ENCODE results near the gene SLC2A4.
"Not testable (repeated sequence)": the region's sequence is repeated elsewhere in the genome, so short reads cannot be mapped to it uniquely, and the experiment has no call there.

SLC2A4 gene

GRCh38 chr17:7332111-7332510, 50.6 kb downstream of the SLC2A4 start:
- DNase-seq (ENCODE audit: low spot score) = no peak
- in situ Hi-C loops (cut with MboI; ENCODE audit: low sequenced_read_pairs, unreplicated experiment) = no loop called here
- TF ChIP-seq, protein P1, sequence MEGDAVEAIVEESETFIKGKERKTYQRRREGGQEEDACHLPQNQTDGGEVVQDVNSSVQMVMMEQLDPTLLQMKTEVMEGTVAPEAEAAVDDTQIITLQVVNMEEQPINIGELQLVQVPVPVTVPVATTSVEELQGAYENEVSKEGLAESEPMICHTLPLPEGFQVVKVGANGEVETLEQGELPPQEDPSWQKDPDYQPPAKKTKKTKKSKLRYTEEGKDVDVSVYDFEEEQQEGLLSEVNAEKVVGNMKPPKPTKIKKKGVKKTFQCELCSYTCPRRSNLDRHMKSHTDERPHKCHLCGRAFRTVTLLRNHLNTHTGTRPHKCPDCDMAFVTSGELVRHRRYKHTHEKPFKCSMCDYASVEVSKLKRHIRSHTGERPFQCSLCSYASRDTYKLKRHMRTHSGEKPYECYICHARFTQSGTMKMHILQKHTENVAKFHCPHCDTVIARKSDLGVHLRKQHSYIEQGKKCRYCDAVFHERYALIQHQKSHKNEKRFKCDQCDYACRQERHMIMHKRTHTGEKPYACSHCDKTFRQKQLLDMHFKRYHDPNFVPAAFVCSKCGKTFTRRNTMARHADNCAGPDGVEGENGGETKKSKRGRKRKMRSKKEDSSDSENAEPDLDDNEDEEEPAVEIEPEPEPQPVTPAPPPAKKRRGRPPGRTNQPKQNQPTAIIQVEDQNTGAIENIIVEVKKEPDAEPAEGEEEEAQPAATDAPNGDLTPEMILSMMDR (IDR thresholded peaks at IDR 0.05; ENCODE audit: borderline replicate concordance, control extremely low read depth, extremely low read depth, insufficient read depth, missing control alignments) = no peak

- in situ Hi-C loops (cut with MboI; ENCODE audit: low sequenced_read_pairs, unreplicated experiment); DNase-seq (ENCODE audit: low spot score): not testable (repeated sequence)
These were observed 51.1 kb downstream of the SLC2A4 start for GRCh38 chr17:7332600-7333069.

DNA sequence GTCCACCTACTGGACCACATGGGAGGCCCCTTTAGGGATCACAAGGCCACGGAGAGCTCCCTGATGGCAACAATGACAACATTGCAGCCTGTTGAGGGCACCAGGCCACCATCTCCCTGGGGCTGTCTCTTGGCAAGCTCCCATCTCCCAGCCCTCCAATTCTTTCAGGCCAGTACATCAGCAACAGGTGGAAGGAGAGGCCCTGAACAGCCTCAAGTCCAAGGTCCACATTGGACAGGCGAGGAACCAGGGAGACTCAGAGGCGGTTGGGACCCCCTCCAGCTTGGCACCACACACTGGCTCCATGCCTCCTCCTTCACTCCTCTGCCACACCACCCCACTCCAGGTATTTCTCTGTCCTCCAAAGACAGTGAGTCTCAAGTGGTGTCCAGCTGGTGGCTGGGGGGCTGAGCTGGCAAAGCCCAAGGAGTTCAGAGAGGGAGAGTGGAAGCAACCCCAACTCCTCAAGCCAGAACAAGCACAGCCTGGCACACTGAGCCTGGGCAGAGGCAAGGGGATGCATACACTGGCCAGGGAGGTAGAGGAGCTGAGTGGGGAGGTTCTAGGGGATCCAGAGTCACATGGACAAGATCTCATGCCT, 53.5 kb downstream of the SLC2A4 start:
- in situ Hi-C loops (cut with MboI; ENCODE audit: low sequenced_read_pairs, unreplicated experiment) = no loop called here
- DNase-seq (ENCODE audit: low spot score) = no peak
- TF ChIP-seq, protein P1 (IDR thresholded peaks at IDR 0.05; ENCODE audit: borderline replicate concordance, control extremely low read depth, extremely low read depth, insufficient read depth, missing control alignments) = no peak

DNA sequence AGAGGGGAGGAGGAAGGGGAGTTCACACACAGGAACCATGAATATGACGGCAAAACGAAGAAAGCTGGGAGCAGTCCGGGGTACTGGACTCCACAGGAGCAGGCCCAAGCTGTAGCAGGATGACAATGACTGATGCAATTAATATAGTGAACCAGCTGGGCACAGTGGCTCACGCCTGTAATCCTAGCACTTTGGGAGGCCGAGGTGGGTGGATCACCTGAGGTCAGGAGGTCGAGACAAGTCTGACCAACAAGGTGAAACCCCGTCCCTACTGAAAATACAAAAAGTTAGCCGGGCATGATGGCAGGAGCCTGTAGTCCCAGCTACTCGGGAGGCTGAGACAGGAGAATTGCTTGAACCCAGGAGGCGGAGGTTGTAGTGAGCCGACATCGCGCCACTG, 54.2 kb downstream of the SLC2A4 start:
- DNase-seq (ENCODE audit: low spot score); in situ Hi-C loops (cut with MboI; ENCODE audit: low sequenced_read_pairs, unreplicated experiment): not testable (repeated sequence)

- in situ Hi-C loops (cut with MboI; ENCODE audit: low sequenced_read_pairs, unreplicated experiment) = no loop called here
- TF ChIP-seq, protein P1 (IDR thresholded peaks at IDR 0.05; ENCODE audit: borderline replicate concordance, control extremely low read depth, extremely low read depth, insufficient read depth, missing control alignments) = no peak
- DNase-seq (ENCODE audit: low spot score) = peak; percentile 87
These were observed 55.0 kb downstream of the SLC2A4 start, which contains the start of gene ACAP1 for GRCh38 chr17:7336240-7337175. ACAP1 (plus strand) TSS chr17:7336529; CDS start chr17:7336735, 206 bp downstream.

DNA sequence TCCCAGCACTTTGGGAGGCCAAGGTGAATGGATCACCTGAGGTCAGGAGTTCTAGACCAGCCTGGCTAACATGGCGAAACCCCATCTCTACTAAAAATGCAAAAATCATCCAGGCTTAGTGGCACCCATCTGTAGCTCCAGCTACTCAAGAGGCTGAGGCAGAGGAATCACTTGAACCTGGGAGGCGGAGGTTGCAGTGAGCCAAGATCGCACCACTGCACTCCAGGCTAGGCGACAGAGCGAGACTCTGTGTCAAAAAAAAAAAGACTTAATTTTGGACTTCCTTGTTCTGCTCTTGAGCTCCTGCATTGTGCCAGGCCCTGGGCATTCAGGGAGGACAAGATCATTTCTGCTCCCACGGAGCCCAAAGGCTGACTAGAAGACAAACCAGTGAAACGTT, 56.1 kb downstream of the SLC2A4 start:
- in situ Hi-C loops (cut with MboI; ENCODE audit: low sequenced_read_pairs, unreplicated experiment); DNase-seq (ENCODE audit: low spot score): not testable (repeated sequence)

All from GM13976 (cell line).